Measurements from ENCODE around the gene ITCH.
"Not testable (repeated sequence)": the region's sequence is repeated elsewhere in the genome, so short reads cannot be mapped to it uniquely, and the experiment has no call there.

GRCh38 chr20:34518863-34519262, 155.8 kb downstream of the ITCH start:
- not testable (repeated sequence) for TF ChIP-seq POLR2A (IDR thresholded peaks at IDR 0.05); CTCF (IDR thresholded peaks at IDR 0.05); EP300 (IDR thresholded peaks at IDR 0.05; ENCODE audit: low read depth)

All from transverse colon (tissue), 3 donors.